ENCODE data around the gene VRK1.

DNA sequence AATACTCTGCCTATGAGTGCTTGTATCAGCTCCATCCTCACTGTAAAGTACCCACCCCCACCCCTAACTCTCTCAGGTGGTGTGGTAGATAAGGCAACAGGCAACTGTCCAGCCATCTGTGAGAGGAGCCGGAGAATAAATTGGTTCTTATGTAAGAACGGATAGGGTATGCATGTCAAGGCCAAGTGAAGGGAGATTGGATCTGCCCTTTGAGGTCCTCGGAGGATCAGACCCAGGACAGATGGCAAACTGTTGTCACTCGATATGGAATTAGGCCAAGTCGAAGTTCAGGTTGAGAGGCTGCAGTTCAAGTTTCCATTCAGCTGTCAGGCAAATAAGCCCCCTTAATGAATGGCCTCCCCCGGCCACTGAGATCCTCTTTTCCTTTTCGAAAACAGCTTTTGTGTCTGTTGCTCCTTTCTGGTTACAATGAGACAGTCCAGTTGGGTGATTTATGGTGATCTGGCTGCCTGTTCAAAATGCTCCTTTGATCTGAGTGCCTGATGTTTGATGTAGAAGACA lies 120.3 kb downstream of the VRK1 start:
- TF ChIP-seq JUND (IDR thresholded peaks at IDR 0.05) (no peak), CTCF (IDR thresholded peaks at IDR 0.05) (no peak), SMC3 (IDR thresholded peaks at IDR 0.05; ENCODE audit: low read depth, low read length) (no peak), MAX (IDR thresholded peaks at IDR 0.05; ENCODE audit: low read depth) (no peak), RAD21 (IDR thresholded peaks at IDR 0.05; ENCODE audit: low read length) (no peak)

Measured in SK-N-SH (cell line).